ENCODE data around the gene SLC7A6.
"Not testable (repeated sequence)": the region's sequence is repeated elsewhere in the genome, so short reads cannot be mapped to it uniquely, and the experiment has no call there.

SLC7A6 gene

DNA sequence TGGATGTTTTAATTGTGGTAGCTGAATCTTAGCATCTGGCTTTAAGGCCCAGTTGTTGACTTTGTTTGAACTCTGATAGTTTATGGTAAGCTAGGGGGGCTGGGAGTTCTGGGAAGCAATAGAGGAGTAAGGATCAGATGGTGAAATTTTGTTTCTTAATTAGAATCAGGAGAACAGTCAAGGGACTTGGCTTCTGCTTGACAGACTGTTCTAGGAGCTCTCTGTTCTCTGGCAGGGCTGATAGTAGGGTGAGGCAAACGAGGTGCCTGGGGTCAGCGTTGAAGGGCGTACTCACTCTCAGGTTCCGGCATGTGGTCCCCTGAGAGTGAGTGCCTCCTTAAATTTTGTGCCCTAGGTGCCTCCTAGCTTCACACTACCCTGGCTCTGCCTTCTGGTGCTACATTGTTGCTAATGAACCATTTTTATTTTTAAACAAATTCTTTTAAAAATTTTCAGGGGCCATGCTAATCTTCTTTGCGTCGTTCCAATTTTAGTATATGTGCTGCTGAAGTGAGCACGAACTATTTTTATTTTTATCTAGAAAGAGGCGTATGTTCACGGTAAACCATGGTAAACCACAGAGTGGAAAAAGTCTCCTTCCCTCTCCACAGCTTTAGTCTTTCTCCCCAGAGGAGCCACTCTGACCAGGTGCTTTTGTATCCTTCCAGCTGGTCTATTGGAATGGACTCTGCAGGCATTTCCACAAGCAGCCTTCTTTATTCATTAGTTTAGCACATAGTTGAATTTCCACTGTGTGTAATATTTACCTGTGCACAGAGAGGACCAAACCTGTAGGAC lies 19.7 kb downstream of the SLC7A6 start:
- DNase-seq (ENCODE audit: low read depth in 2 of 2) = no peak

DNA sequence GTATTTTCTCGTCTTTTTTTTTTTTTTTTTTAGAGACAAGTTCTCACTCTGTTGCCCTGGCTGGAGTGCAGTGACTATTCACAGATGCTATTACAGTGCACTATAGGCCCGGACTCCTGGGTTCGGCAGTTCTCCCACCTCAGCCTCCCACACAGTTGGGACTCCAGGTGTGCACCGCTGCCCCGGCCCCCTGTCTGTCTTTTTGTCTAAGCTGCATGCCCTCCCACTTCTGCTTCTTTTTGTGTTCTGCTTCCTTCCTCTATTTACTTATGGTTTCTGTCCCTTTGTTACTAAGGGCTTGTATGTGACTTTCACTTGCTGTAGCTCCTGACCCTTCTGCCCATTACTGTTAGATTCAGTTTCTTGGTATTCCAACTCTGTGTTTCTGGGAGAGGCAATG lies 20.5 kb downstream of the SLC7A6 start:
- no peak for DNase-seq (ENCODE audit: low read depth in 2 of 2)

DNA sequence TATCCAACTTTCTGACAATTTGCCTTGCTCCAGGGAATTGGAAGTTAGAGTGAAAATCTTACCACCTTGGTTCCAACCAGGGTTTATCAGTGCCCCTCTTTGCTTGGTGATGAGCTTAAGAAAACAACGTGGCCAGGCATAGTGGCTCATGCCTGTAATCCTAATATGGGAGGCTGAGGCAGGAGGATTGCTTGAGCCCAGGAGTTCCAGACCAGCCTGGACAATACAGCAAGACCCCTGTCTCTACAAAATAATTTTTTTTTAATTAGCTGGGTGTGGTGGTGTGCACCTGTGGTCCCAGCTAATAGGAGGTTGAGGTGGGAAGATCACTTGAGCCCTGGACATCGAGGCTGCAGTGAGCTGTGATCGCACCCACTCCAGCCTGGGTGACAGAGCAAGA lies 21.4 kb downstream of the SLC7A6 start:
- no peak for DNase-seq (ENCODE audit: low read depth in 2 of 2)

DNA sequence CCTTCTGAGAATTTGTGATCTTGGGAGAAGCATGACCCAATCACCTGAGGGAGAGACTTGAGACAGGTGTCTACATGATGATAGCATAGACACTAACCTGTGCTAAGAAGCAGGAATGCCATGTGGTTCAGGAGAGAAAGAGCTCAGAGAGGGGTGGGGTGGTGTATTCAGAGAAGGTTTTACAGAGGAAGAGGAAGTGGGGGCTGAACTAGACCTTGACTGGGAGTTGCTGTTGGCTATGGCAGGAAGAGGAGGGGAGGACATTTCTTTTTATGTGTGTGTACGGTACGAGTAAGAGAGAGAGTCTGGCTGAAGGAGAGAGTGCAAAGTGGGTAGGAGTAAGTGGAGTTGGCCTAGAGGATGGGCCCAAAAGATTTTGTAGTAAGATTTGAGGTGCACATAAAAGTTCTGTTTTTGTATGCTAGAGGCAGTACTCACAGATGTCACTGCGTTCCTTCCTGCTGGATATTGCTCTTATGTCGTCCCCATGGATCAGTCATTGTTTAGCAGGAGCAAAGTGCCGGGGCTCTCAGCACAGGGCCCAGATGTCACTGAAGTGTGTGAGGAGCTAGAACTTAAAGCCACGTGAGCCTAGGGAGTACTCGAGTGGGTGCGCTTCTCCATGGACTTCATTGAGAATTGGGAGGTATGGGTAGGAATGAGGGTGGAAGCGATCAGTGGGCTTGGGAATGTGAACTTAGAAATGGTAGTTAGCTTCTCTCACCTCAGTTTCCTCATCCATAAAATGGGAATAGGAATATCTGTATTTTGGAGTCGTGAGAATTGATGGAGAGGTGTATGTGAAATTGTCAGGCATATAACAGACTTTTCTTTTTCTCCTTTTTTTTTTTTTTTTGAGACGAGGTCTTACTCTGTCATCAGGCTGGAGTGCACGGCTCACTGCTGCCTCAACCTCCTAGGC lies 22.1 kb downstream of the SLC7A6 start:
- no peak for DNase-seq (ENCODE audit: low read depth in 2 of 2)

DNA sequence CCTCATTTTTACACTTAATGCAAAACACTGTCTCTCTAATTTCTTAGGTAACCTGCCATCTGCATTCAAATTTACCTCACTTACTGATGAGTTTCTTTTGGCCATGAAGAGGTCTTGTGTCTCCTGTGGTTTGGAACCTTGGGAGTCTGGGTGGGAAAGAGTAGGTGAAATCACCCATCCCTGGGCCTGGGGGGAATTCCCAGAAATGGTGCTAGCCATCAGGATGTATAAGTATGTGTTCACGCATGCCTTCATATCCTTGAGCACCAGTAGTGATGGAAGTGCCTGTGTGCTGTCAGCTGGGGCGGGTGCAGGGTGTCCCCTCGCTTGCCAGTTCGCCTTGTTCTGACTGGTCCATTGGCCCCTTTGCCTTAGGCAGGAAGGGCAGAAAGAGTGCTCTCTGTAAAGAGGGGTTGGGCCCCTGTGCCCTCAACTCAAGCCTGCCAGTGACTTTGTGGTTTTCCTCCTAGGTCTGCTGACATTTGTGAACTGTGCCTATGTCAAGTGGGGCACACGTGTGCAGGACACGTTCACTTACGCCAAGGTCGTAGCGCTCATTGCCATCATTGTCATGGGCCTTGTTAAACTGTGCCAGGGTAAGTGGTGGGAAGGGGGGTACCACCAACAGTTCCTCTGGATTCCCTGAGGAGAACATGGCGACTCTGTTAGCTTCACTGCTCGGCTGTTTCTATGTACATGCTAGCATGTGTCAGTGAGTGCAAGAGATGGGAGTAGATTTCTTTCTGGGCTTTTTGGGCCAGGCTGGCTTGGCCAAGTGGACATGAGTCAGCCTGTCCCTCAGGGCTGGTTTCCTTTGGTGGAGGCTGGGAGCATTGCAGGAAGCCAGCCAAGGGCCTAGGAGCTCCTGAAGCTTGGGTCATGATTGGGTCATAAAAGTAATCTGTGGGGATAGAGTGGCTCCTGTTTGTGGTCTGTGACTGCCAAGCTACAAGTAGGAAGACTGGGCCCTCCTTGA lies 23.2 kb downstream of the SLC7A6 start:
- DNase-seq (ENCODE audit: low read depth in 2 of 2) = no peak

DNA sequence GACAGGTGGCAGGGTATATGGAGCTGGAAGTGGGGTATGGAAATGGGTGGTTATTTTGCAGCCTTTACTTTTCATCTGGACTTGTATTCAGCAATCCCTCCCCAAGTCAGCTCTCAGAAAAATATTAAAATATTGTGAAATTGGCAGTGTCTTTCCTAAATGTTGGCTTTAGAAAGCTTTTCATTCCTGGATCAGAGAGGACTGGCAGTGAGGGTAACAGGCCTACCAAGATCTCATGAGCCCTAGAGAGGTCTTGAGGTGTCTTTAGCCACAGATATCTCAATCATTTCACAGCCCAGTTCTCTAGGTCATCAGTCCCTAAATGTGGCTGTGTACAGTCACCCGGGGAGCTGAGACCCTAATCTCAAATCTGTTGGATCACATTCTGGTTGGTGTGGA lies 23.9 kb downstream of the SLC7A6 start:
- DNase-seq (ENCODE audit: low read depth in 2 of 2) = no peak

DNA sequence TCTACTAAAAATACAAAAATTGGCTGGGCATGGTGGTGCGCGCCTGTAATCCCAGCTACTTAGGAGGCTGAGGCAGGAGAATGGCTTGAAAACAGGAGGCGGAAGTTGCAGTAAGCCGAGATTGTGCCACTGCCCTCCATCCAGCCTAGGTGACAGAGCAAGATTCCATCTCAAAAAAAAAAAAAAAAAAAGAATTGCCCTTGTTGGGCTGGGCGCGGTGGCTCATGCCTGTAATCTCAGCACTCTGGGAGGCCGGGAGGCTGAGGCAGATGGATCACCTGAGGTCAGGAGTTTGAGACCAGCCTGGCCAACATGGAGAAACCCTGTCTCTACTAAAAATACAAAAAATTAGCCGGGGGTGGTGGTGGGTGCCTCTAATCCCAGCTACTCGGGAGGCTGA lies 24.5 kb downstream of the SLC7A6 start:
- DNase-seq (ENCODE audit: low read depth in 2 of 2) = not testable (repeated sequence)

DNA sequence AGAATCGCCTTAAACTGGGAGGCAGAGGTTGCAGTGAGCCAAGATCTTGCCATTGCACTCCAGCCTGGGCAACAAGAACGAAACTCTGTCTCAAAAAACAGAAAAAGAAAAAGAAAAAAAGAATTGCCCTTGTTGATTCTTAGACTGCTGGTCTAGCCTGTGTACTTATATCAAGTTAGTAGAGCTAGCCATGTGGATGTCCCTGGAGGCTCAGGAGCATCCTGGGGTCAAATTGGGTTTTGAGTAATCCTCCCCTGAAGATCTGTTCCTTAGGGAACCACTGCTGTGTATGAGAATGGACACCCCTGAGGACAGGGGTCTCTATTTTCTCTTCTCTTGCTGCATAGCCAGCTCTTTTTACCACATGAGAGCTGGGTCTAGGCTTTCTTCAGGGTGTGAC lies 24.9 kb downstream of the SLC7A6 start:
- no peak for DNase-seq (ENCODE audit: low read depth in 2 of 2)

DNA sequence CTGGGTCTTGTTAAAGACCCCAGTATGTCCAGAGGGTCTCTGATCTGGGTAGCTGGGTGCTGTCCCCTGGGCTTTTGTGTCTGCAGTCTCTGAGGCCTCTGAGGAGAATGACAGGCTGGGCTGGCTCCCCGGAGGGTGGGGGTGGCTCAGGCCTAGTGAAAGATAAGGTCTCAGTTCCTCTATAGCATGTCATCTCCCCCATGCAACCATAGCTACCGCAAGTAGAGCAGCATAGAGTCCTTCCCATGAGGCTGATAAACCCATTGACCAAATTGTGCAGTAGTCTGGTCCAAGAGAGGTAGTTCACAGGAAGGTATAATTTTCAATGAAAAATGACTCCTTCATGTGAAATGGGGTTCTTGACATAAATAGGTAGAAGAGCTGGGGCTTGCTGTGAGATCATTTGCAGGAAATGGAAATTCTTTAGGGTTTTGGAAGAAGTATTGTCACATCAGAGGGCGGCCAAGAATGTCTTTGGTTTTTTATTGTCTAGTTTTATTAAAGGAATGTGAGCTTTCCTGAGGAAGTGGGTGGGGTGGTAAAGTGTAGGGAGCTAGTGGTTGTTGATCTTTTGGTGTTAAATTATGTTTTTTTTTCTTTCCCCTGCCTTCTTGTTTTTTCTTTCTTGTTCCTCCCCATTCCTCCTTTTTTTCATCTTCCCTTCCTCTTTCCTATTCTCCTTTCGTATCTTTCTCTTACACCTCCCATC lies 25.4 kb downstream of the SLC7A6 start:
- DNase-seq (ENCODE audit: low read depth in 2 of 2) = no peak

DNA sequence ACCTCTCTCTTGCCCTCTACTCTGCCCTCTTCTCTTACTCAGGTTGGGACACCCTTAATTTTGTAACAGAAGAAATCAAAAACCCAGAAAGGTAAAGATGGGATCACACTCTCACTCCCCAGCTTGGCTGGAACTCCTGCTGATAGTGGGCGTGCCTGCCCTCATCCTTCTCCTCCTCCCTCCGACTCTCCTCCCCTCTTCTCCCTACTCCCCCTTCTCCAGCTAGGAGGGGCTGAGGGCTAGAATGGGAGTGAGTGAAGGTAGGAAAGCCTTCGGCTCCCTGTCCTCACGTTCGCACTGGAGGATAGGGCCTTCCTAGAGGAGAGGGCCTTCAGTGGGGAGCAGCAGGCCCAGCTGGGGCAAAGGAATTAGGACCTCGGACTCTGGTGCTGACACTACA lies 26.1 kb downstream of the SLC7A6 start:
- no peak for DNase-seq (ENCODE audit: low read depth in 2 of 2)

DNA sequence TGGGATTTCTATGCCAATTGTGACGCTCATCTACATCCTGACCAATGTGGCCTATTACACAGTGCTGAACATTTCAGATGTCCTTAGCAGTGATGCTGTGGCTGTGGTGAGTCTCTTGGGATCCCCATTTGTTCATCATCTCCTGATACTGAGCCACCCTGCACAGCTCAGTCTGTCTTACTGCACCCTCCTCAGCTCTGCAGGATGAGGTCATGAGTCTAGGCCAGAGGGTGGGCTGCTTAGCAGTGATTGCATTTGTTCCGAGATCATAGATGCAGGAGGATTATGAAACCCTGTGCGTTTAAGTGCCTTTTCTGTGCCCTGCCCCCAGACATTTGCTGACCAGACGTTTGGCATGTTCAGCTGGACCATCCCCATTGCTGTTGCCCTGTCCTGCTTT lies 26.9 kb downstream of the SLC7A6 start:
- DNase-seq (ENCODE audit: low read depth in 2 of 2) = no peak

DNA sequence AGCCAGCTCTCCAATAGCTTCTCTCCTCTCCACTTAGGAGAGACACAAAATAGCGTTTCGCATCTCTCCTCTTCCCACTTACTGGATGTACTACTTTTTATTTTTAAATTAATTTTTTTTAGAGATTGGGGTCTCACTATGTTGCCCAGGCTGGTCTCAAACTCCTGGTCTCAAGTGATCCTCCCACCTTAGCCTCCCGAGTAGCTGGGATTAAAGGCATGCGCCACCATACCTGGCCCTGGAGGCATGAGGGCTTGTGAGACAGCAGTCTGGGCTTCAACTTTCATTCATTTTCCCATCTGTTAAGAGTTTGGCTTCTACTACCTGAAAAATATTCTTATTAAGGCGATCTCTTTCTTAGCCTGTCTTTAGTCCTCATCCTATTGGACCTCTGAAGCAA lies 28.1 kb downstream of the SLC7A6 start:
- no peak for DNase-seq (ENCODE audit: low read depth in 2 of 2)

DNA sequence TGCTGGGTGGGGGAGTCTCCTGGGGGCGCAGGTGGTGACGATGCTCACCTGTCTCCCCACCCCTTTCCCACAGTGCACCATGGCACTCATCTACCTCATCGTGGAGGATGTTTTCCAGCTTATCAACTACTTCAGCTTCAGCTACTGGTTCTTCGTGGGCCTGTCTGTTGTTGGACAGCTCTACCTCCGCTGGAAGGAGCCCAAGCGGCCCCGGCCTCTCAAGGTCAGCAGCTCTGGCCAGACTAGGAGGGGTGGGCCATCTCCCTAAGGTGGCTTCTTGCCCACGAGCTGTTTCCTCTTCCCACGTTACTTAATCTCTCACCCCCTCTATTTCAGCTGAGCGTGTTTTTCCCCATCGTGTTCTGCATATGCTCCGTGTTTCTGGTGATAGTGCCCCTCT lies 32.0 kb downstream of the SLC7A6 start:
- DNase-seq (ENCODE audit: low read depth in 2 of 2) = no peak

DNA sequence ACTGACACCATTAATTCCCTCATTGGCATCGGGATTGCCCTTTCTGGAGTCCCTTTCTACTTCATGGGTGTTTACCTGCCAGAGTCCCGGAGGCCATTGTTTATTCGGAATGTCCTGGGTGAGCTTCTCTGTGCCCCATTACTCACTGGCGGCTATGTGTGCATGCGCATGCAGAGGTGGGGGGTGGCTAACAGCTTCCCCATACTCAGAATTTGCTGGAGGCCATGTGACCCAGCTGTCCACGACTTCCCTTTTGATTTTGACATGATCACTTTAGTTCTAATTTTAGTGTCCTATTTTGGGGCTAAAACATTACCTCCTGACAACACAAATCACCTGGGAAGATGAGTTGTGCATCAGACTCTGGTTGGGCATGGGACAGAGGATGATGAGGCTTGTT lies 32.4 kb downstream of the SLC7A6 start:
- DNase-seq (ENCODE audit: low read depth in 2 of 2) = no peak

DNA sequence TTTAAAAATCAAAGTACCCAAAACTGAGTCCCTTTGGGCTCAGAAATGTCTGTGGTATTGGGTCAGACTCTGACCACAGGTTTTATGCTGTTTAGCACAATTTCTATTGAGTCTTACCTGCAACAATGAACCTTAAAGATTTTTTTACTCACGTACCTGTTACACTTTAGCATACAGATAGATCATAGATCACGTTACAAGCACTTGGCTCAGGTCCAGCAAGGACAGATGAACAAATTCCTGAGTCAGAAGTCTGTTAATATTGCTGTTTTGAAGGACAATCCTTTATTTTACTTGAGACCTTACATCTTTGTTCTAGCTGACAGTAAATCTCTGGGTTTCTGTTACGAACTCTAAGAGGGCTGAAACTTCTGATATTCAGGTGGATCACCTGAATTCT lies 33.6 kb downstream of the SLC7A6 start:
- no peak for DNase-seq (ENCODE audit: low read depth in 2 of 2)

DNA sequence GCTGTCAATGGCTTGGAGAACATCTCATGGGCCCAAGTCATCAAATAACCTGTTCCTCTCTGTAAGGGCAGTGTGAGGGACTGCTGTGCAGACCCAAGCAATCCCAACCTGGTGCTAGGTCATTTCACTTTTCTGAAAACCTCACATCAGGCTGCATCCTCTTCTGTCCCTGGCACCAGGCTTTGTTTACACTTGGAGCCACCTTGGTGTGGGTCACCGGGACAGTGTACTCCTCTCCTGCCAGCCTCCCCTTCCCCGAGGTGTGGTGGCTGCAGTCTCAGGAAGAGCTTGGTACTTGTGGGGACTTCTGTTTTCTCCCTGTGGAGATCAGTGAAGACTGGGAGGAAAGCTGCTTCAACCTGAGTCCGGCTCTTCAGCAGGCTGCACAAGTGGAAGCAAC lies 34.0 kb downstream of the SLC7A6 start:
- DNase-seq (ENCODE audit: low read depth in 2 of 2) = no peak

DNA sequence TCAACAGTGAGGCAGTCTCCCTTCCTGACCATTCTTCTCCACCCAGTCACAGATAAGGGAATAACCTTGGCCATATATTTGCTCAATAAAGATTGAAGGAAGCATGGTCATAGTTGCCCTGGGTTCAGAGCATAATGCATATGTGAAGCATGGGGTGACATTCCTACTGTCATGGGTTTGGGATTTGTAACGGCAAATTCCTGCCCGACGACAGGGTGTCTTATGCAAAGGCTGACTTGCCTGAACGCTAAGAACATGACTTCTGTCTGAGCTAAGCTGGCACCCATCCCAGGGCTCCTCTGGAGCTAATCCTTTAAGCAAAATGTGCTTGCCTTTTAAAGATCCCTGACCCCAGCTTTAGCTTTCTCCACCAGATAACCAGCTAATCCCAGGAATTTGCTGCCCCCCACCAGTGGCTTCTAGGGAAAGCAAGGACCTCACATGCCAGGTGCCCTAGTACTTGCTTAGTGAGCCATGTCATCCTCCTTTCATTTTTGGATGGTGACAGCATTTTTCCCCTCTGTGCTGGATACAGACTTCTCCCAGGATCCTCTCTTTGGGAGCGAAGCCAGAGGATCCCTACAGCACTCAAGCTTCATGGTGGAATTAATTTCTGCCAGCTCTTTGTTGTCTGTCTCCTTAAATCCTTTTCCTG lies 34.7 kb downstream of the SLC7A6 start:
- DNase-seq (ENCODE audit: low read depth in 2 of 2) = no peak

DNA sequence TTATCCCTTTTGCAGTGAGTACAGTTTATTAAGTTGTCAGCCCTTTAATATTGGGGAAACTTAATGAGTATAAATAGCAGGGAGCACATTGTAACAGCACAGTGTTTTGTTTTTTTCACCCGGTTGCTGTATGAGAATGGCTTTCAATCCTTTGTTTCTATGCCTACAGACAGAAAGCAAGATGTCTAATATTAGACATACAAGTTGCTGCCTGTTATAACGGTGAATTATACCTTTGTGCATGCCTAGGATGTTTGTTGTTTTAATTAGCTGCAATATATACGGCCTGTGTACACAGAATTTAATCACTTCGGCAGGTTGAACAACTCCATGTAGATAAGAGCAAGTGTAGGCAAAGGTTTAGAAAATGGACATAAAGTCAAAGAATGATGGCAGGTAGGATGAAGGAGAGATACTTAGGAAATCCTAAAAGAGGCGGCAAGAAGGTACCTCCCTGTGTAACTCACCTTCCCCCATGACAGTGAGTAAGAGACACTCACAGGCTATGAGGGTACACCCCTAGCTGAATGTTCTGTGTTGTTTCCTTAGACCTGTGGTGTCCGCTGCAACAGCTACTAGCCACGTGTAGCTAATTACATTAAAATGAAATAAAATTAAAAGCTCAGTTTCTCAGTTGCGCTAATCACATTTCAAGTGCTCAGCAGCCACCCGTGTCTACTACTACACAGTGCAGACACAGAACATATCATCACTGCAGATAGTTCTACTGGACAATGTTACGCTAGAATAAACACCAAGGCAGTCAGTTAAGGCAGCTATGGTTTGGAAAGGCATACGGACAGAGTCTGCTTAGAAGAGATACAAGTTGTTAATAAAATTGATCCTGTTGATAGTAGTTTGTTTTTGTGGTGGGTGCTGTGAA lies 35.5 kb downstream of the SLC7A6 start:
- no peak for DNase-seq (ENCODE audit: low read depth in 2 of 2)

DNA sequence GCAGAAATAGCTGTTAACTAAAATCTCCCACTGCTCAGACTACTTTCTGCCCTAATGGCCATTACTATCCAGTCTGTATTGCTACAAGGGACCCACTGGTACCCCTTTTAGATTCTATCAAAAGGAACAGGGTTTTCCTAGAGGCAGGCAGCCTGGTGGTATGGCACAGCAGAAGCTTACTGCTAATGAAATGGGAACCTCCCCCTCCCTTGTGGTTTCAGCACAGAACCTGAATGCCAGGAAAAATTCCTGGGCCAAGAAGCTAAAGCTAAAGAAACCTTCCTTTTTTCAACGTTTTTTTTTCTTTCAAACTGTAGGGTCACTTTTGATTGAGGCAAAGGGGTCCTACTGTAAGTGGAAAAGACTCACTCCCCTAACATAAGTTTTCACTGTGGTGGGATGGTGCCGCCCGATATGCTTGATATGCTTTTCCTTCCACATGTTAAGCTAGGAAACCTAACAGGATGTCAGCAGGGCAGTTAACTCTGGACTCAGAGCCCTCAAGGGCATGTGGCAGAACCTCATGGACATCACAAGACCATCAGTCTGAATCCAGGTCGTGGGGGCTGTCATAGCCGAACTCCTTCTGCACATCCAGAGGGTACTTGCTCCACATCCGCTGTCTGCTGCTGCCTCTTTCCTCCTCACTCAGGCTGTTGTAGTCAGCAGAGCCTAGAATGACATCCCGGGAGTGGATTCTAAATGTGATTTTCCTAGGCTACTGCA lies 36.6 kb downstream of the SLC7A6 start:
- DNase-seq (ENCODE audit: low read depth in 2 of 2) = no peak

Data from stimulated activated CD8-positive, alpha-beta memory T cell treated with anti-CD3 and anti-CD28 coated beads, Interleukin-15, amount 100 ng/mL, for 4 hours (primary cell).